A549 (cell line): ENCODE measurements around the gene MAPKAP1. TPM values are rescaled to one million over a fixed set of nuclear protein-coding genes. Genes with fewer than 3 reads are reported as not detected.

Experiments
- ATAC-seq, 2 experiments: fragments of 200-7000 bp in 1 of 2; fragments of >200 bp in 1 of 2; cut with Nextera tagmentation in 1 of 2; cut with Tn5 transposase in 1 of 2; 3 replicates each; pipeline versions ENCODE4 v1.8.0 to v1.9.1; 2018 to 2020; ENCODE audit warnings: mild to moderate bottlenecking in 1 of 2, moderate library complexity in 1 of 2
- CTCF ChIA-PET: fragments of 300-600 bp; sonication (Branson Sonifier 250); formaldehyde crosslinking; extraction: SDS; loops from one replicate; lab custom pipeline; 2021; ENCODE audit warnings: antibody characterized with exemption, inconsistent platforms; lab: Yijun Ruan, JAX
- POLR2A ChIA-PET: fragments of 350-600 bp; formaldehyde crosslinking; extraction: SDS; loops from one replicate; lab custom pipeline; 2021; ENCODE audit warnings: antibody characterized with exemption, inconsistent platforms; lab: Yijun Ruan, JAX
- DNase-seq, 2 experiments: peaks; one replicate each; pipeline versions ENCODE4 v3.0.0 to v3.0.0-alpha.2; 2011 to 2016; ENCODE audit warnings: low read depth in 1 of 2, low spot score in 1 of 2
- FAIRE-seq: peaks from 2 replicates; lab custom pipeline; 2011; peaks lifted over from hg19 to GRCh38; lab: Jason Lieb, UNC
- H3K27ac ChIP-seq, 2 experiments: fragments of >200 bp; sonication (Bioruptor Twin); formaldehyde crosslinking; 3 replicates each; pipeline ENCODE4 v1.5.1; 2016 to 2017
- H3K4me1 ChIP-seq: fragments of >200 bp; sonication (Bioruptor Twin); formaldehyde crosslinking; 3 replicates; pipeline ENCODE4 v1.6.1; 2016
- H3K4me2 ChIP-seq: fragments of >200 bp; sonication (Bioruptor Twin); formaldehyde crosslinking; 3 replicates; pipeline ENCODE4 v1.6.1; 2016
- H3K4me3 ChIP-seq: fragments of >200 bp; sonication (Bioruptor Twin); formaldehyde crosslinking; 3 replicates; pipeline ENCODE4 v1.5.1; 2016
- H3K9me3 ChIP-seq: fragments of >200 bp; sonication (Bioruptor Twin); formaldehyde crosslinking; 3 replicates; pipeline ENCODE4 v1.6.1; 2016
- CHD2 ChIP-seq: fragments of 150-350 bp; IDR thresholded peaks from 2 replicates; pipeline ENCODE4 v1.6.1; 2014; ENCODE audit warnings: low read length; ENCODE audit not compliant: partially characterized antibody
- FOSL2 ChIP-seq, 2 experiments: fragments of 450-650 bp in 1 of 2; fragments of >200 bp in 1 of 2; sonication (Bioruptor Twin) in 1 of 2; formaldehyde crosslinking; IDR thresholded peaks; 2 replicates each; pipeline versions ENCODE4 v1.5.0 to v1.6.1; 2016 to 2020; ENCODE audit warnings: mild to moderate bottlenecking in 1 of 2, moderate library complexity in 1 of 2
- HOXA7 ChIP-seq: fragments of 250-450 bp; sonication (Bioruptor Pico); IDR thresholded peaks from 2 replicates; pipeline ENCODE4 v1.5.0; 2020; ENCODE audit warnings: mild to moderate bottlenecking, moderate library complexity
- HOXB5 ChIP-seq: fragments of 250-450 bp; sonication (Bioruptor Pico); IDR thresholded peaks from 2 replicates; pipeline ENCODE4 v1.5.0; 2020; ENCODE audit warnings: mild to moderate bottlenecking, moderate library complexity
- JUNB ChIP-seq: fragments of >200 bp; sonication (Bioruptor Twin); formaldehyde crosslinking; IDR thresholded peaks from 2 replicates; pipeline ENCODE4 v1.6.1; 2016
- MYC ChIP-seq: IDR thresholded peaks from 2 replicates; pipeline ENCODE4 v1.6.1; 2012; ENCODE audit warnings: mild to moderate bottlenecking, inconsistent platforms, low read length, improper control_type of control experiment, borderline replicate concordance
- NR3C1 ChIP-seq: fragments of >200 bp; sonication (Bioruptor Twin); formaldehyde crosslinking; IDR thresholded peaks from 3 replicates; pipeline ENCODE4 v1.6.1; 2017
- PHF8 ChIP-seq: fragments of 200-600 bp; sonication (generic); IDR thresholded peaks from 2 replicates; pipeline ENCODE4 v1.6.1; 2016; ENCODE audit warnings: low read depth, mild to moderate bottlenecking, antibody characterized with exemption, moderate library complexity, borderline replicate concordance
- RCOR1 ChIP-seq: fragments of 150-350 bp; IDR thresholded peaks from 2 replicates; pipeline ENCODE4 v1.6.1; 2014; ENCODE audit warnings: antibody characterized with exemption, low read length, low read depth
- TFCP2L1 ChIP-seq: fragments of 250-450 bp; sonication (Bioruptor Pico); IDR thresholded peaks from 2 replicates; pipeline ENCODE4 v1.5.0; 2021; ENCODE audit warnings: mild to moderate bottlenecking
- TP53 ChIP-seq: fragments of 250-450 bp; sonication (Bioruptor Pico); IDR thresholded peaks from 2 replicates; pipeline ENCODE4 v1.5.0; 2021; ENCODE audit warnings: mild to moderate bottlenecking, moderate library complexity
- ZC3H11A ChIP-seq: fragments of 450-650 bp; IDR thresholded peaks from 2 replicates; pipeline ENCODE4 v1.6.1; 2014; ENCODE audit warnings: antibody characterized with exemption, mild to moderate bottlenecking
- ZFP36 ChIP-seq: fragments of 450-650 bp; IDR thresholded peaks from 2 replicates; pipeline ENCODE4 v1.6.1; 2014; ENCODE audit warnings: borderline replicate concordance; ENCODE audit not compliant: partially characterized antibody
- ZSCAN20 ChIP-seq: fragments of 250-450 bp; sonication (Bioruptor Pico); IDR thresholded peaks from 2 replicates; pipeline ENCODE4 v1.8.0; 2022; ENCODE audit warnings: mild to moderate bottlenecking, moderate library complexity
- WGBS: methylation state at CpG from one replicate; pipeline ENCODE4 v1.1.6; 2017; ENCODE audit errors: missing lambda C conversion rate; 5-methylcytosine and 5-hydroxymethylcytosine counted together
- polyA plus RNA-seq, 4 experiments: library from polyadenylated mRNA; depleted of rRNA in 3 of 4; stranded (reverse); fragments of >200 nt; fragmentation: RNase III in 1 of 4; extraction: RNeasy Plus Mini Kit Qiagen cat#74134 plus additional on column Dnase treatment in 1 of 4; gene quantifications; 2 replicates in 3 of 4; 3 replicates in 1 of 4; pipeline ENCODE4 v1.2.3, GENCODE V29; 2011 to 2017
- TF ChIP-seq, protein P1 (sequence below): fragments of >200 bp; sonication (Bioruptor Twin); formaldehyde crosslinking; IDR thresholded peaks from 3 replicates; pipeline ENCODE4 v1.5.1; 2016
- TF ChIP-seq, protein P2 (sequence below): fragments of 250-450 bp; sonication (Bioruptor Pico); IDR thresholded peaks from 2 replicates; pipeline ENCODE4 v1.5.0; 2021; ENCODE audit warnings: mild to moderate bottlenecking, moderate library complexity, borderline replicate concordance
- TF ChIP-seq, protein P3 (sequence below): fragments of 200-600 bp; sonication (generic); IDR thresholded peaks from 2 replicates; pipeline ENCODE4 v1.6.1; 2016; ENCODE audit warnings: antibody characterized with exemption, mild to moderate bottlenecking, moderate library complexity
- TF ChIP-seq, protein P4 (sequence below): IDR thresholded peaks from 2 replicates; pipeline ENCODE4 v1.6.1; 2012; ENCODE audit warnings: low read depth, borderline replicate concordance

The MAPKAP1 gene
- polyA plus RNA-seq, 2 of the 4 experiments (the other 2 are of a cell fraction) = 49.9 to 119 TPM

DNA sequence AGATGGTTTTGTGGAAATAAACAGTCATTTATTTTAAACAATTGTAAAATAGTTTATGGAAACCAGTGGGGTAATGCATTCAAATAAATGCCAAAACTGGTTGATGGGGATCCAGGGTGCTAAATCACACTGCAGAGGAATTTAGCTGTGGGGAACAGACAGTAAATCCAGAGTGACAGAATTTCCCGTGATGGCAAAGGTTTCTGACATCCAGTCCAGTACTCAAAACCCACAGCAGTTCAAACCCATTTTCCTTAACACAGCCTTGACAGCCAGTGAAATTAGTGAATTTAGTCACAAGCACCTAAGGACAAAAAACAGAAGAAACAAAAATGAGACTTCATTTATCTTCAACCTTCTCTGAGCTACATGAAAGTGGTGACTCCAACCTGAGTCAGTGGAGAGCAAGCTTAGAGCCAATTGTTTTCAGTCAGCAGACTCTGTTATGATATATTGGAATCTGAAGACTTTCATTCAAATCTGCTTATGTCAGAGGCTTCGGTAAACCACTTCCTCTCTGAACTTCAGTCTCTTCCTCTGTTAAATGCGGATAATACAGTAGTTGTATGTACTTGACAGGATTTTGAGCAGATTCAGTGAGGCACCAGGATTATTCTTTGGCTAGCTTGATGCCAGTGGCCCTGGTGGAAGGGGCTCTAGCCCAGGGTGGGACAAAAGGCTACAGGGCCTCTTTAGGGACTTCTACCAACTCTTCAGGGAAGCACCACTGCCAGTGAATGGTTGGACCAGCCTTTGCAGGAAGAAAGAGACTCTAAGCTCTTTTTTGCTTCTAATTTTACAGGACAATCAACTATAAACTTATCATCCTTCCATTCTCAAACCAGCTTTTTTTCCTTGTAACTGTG is 185.3 kb downstream of the MAPKAP1 start:
- Histone ChIP-seq H3K4me2 (peak overlapping the region; percentile 67), H3K27ac (peak overlapping the region; percentile 58 to 85), H3K9me3 (no peaks in the 10 kb centered on the region), H3K4me3 (no peak overlapping the region), H3K4me1 (peaks cover 20% of the 10 kb centered on the region)
- ChIA-PET POLR2A (interaction anchor here (1.2 kb wide), 1 partner anchor 8 kb away, joined by 3 read pairs; no protein-coding TSS in a partner anchor), CTCF (interaction anchor here (0.6 to 1.4 kb wide), 4 partner anchors 9 to 96 kb away, joined by 3 to 6 read pairs (median 4); no protein-coding TSS in a partner anchor)
- peak; percentile 67 to 87; a peak in 5 of 6 replicates for ATAC-seq
- no peak for FAIRE-seq
- TF ChIP-seq FOSL2 (IDR thresholded peaks at IDR 0.05) (peak; percentile 37; the same call in 1 of the 2 replicates), FOSL2 (CRISPR knock-in tag; IDR thresholded peaks at IDR 0.05) (peak; percentile 34; the same call in 1 of the 2 replicates), JUNB (peak; percentile 43)
- TF ChIP-seq, protein P1, sequence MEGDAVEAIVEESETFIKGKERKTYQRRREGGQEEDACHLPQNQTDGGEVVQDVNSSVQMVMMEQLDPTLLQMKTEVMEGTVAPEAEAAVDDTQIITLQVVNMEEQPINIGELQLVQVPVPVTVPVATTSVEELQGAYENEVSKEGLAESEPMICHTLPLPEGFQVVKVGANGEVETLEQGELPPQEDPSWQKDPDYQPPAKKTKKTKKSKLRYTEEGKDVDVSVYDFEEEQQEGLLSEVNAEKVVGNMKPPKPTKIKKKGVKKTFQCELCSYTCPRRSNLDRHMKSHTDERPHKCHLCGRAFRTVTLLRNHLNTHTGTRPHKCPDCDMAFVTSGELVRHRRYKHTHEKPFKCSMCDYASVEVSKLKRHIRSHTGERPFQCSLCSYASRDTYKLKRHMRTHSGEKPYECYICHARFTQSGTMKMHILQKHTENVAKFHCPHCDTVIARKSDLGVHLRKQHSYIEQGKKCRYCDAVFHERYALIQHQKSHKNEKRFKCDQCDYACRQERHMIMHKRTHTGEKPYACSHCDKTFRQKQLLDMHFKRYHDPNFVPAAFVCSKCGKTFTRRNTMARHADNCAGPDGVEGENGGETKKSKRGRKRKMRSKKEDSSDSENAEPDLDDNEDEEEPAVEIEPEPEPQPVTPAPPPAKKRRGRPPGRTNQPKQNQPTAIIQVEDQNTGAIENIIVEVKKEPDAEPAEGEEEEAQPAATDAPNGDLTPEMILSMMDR = no peak
- DNase-seq = peak; percentile 34 to 35
- WGBS = 35% methylated on average over 3 of the region's 3 CpGs

DNA sequence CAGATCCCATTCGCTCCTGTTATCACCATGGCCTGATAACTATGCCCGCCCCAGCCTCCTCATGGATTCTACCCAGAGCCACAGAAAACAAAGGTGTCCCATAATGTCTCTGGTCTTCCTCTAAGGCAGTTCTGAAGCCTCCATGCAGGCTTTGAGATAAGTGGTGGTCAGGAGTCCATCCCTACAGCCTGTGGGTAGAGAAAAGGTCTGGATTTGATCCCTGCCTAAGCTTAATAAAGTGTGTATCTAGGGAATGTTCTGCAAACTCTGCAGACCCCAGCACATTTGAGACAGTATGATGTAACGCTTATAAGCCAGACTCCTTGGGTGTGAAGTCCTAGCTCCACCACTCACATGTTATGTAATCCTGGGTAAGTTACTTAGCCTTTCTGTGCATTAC is 187.3 kb downstream of the MAPKAP1 start:
- Histone ChIP-seq H3K4me2 (no peak overlapping the region), H3K27ac (no peak overlapping the region), H3K4me1 (peaks cover 20% of the 10 kb centered on the region), H3K4me3 (no peak overlapping the region), H3K9me3 (no peaks in the 10 kb centered on the region)
- no peak for FAIRE-seq
- DNase-seq = no peak
- TF ChIP-seq PHF8 = no peak
- no peak for TF ChIP-seq TFCP2L1 (CRISPR knock-in tag)
- TF ChIP-seq RCOR1 = no peak
- TF ChIP-seq, protein P2, sequence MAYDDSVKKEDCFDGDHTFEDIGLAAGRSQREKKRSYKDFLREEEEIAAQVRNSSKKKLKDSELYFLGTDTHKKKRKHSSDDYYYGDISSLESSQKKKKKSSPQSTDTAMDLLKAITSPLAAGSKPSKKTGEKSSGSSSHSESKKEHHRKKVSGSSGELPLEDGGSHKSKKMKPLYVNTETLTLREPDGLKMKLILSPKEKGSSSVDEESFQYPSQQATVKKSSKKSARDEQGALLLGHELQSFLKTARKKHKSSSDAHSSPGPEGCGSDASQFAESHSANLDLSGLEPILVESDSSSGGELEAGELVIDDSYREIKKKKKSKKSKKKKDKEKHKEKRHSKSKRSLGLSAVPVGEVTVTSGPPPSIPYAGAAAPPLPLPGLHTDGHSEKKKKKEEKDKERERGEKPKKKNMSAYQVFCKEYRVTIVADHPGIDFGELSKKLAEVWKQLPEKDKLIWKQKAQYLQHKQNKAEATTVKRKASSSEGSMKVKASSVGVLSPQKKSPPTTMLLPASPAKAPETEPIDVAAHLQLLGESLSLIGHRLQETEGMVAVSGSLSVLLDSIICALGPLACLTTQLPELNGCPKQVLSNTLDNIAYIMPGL = no peak
- no peak for TF ChIP-seq TP53 (CRISPR knock-in tag)
- TF ChIP-seq, protein P3, sequence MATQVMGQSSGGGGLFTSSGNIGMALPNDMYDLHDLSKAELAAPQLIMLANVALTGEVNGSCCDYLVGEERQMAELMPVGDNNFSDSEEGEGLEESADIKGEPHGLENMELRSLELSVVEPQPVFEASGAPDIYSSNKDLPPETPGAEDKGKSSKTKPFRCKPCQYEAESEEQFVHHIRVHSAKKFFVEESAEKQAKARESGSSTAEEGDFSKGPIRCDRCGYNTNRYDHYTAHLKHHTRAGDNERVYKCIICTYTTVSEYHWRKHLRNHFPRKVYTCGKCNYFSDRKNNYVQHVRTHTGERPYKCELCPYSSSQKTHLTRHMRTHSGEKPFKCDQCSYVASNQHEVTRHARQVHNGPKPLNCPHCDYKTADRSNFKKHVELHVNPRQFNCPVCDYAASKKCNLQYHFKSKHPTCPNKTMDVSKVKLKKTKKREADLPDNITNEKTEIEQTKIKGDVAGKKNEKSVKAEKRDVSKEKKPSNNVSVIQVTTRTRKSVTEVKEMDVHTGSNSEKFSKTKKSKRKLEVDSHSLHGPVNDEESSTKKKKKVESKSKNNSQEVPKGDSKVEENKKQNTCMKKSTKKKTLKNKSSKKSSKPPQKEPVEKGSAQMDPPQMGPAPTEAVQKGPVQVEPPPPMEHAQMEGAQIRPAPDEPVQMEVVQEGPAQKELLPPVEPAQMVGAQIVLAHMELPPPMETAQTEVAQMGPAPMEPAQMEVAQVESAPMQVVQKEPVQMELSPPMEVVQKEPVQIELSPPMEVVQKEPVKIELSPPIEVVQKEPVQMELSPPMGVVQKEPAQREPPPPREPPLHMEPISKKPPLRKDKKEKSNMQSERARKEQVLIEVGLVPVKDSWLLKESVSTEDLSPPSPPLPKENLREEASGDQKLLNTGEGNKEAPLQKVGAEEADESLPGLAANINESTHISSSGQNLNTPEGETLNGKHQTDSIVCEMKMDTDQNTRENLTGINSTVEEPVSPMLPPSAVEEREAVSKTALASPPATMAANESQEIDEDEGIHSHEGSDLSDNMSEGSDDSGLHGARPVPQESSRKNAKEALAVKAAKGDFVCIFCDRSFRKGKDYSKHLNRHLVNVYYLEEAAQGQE = no peak
- TF ChIP-seq ZC3H11A = no peak
- TF ChIP-seq HOXB5 (CRISPR knock-in tag) = no peak
- TF ChIP-seq NR3C1 = no peak
- no peak for TF ChIP-seq ZFP36
- no peak for TF ChIP-seq CHD2
- no peak for TF ChIP-seq ZSCAN20 (CRISPR knock-in tag)
- no peak for TF ChIP-seq MYC
- TF ChIP-seq, protein P4, sequence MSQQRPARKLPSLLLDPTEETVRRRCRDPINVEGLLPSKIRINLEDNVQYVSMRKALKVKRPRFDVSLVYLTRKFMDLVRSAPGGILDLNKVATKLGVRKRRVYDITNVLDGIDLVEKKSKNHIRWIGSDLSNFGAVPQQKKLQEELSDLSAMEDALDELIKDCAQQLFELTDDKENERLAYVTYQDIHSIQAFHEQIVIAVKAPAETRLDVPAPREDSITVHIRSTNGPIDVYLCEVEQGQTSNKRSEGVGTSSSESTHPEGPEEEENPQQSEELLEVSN = no peak
- no peak for TF ChIP-seq HOXA7
- no peak for TF ChIP-seq FOSL2 (IDR thresholded peaks at IDR 0.05)
- TF ChIP-seq FOSL2 (CRISPR knock-in tag; IDR thresholded peaks at IDR 0.05) = no peak
- 97% methylated on average over 3 of the region's 3 CpGs for WGBS
- CTCF ChIA-PET = no interaction called here
- POLR2A ChIA-PET = no interaction called here
- ATAC-seq = no peak
